Liver (tissue), 3 donors: Measurements from ENCODE around the gene NELL1.

ENCODE experiments used
- CTCF ChIP-seq: fragments of 150-350 bp; IDR thresholded peaks from 2 replicates; pipeline ENCODE4 v1.5.1; 2017; ENCODE audit warnings: improper control_type of control experiment, low read depth, low read length; ENCODE audit not compliant: missing input control
- FOXA1 ChIP-seq: IDR thresholded peaks from 2 replicates; pipeline ENCODE4 v1.6.1; 2016; ENCODE audit warnings: antibody characterized with exemption
- HNF4A ChIP-seq, 2 donors: conservative IDR thresholded peaks; 2 replicates each; pipeline ENCODE4 v1.6.1; 2016; ENCODE audit warnings: antibody characterized with exemption in 2 of 2, mild to moderate bottlenecking in 2 of 2
- TAF1 ChIP-seq: conservative IDR thresholded peaks from 2 replicates; pipeline ENCODE4 v1.6.1; 2016; ENCODE audit warnings: antibody characterized with exemption, mild to moderate bottlenecking
- YY1 ChIP-seq: IDR thresholded peaks from 2 replicates; pipeline ENCODE4 v1.6.1; 2016; ENCODE audit warnings: antibody characterized with exemption, mild to moderate bottlenecking
- ZBTB33 ChIP-seq: IDR thresholded peaks from 2 replicates; pipeline ENCODE4 v1.6.1; 2016; ENCODE audit warnings: antibody characterized with exemption
- TF ChIP-seq, protein P1 (sequence below): IDR thresholded peaks from 2 replicates; pipeline ENCODE4 v1.6.1; 2016; ENCODE audit warnings: antibody characterized with exemption, mild to moderate bottlenecking
- TF ChIP-seq, protein P2 (sequence below): IDR thresholded peaks from 2 replicates; pipeline ENCODE4 v1.6.1; 2016; ENCODE audit warnings: antibody characterized with exemption
- donor health status: healthy.
- donor health status: healthy.

- TF ChIP-seq CTCF (no peak), HNF4A (conservative IDR thresholded peaks at IDR 0.05) (no peak), ZBTB33 (no peak), FOXA1 (no peak), YY1 (no peak), TAF1 (no peak)
- TF ChIP-seq, protein P1, sequence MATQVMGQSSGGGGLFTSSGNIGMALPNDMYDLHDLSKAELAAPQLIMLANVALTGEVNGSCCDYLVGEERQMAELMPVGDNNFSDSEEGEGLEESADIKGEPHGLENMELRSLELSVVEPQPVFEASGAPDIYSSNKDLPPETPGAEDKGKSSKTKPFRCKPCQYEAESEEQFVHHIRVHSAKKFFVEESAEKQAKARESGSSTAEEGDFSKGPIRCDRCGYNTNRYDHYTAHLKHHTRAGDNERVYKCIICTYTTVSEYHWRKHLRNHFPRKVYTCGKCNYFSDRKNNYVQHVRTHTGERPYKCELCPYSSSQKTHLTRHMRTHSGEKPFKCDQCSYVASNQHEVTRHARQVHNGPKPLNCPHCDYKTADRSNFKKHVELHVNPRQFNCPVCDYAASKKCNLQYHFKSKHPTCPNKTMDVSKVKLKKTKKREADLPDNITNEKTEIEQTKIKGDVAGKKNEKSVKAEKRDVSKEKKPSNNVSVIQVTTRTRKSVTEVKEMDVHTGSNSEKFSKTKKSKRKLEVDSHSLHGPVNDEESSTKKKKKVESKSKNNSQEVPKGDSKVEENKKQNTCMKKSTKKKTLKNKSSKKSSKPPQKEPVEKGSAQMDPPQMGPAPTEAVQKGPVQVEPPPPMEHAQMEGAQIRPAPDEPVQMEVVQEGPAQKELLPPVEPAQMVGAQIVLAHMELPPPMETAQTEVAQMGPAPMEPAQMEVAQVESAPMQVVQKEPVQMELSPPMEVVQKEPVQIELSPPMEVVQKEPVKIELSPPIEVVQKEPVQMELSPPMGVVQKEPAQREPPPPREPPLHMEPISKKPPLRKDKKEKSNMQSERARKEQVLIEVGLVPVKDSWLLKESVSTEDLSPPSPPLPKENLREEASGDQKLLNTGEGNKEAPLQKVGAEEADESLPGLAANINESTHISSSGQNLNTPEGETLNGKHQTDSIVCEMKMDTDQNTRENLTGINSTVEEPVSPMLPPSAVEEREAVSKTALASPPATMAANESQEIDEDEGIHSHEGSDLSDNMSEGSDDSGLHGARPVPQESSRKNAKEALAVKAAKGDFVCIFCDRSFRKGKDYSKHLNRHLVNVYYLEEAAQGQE = no peak
- TF ChIP-seq, protein P2, sequence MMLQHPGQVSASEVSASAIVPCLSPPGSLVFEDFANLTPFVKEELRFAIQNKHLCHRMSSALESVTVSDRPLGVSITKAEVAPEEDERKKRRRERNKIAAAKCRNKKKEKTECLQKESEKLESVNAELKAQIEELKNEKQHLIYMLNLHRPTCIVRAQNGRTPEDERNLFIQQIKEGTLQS = no peak
Measured at GRCh38 chr11:21485426-21485825, 816.0 kb downstream of the NELL1 start.
